Inferior parietal cortex (tissue), 1 donor: ENCODE measurements around the gene CEP41.

ENCODE experiments used
- DNase-seq: peaks from one replicate; pipeline ENCODE4 v3.0.0-alpha.2; 2016; ENCODE audit errors: extremely low spot score

The CEP41 gene

GRCh38 chr7:130350945-130351790, 89.6 kb downstream of the CEP41 start:
- DNase-seq = no peak

- DNase-seq = no peak
These were observed 90.7 kb downstream of the CEP41 start for GRCh38 chr7:130349911-130350782.

GRCh38 chr7:130346941-130347340, 93.9 kb downstream of the CEP41 start:
- no peak for DNase-seq

DNA sequence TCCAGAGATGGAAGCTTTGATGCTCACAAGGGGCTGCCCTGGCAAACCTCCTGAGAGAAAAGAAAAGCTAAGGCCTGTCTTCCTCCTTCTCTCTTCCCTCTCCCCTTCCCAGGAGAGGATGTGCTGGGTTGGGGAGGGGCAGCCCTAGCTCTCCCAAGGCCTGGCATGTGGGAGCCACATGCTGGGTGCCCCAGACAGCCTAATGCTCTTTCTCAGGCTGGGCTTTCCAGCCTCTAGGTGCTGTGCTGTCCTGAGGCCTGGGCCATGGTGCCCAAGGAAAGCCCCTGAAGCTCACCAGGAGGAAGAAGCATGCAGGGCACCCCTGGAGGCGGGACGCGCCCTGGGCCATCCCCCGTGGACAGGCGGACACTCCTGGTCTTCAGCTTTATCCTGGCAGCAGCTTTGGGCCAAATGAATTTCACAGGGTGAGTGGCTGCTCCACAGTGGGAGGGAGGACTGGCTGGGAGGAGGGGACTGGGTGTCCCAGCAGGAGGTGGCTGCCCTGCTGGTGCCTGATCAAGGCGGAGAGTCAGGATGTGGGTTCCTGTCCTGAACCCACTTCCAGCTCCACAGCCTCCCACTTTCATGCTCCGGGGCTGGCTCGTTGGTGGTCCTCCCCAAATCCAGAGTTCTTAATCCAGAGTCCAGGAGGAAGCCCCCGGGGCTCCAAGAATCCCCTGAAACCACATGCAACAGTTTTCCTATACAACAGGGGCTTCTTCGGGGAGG, 94.5 kb downstream of the CEP41 start:
- DNase-seq = no peak

GRCh38 chr7:130345725-130346124, 95.1 kb downstream of the CEP41 start:
- DNase-seq = no peak

DNA sequence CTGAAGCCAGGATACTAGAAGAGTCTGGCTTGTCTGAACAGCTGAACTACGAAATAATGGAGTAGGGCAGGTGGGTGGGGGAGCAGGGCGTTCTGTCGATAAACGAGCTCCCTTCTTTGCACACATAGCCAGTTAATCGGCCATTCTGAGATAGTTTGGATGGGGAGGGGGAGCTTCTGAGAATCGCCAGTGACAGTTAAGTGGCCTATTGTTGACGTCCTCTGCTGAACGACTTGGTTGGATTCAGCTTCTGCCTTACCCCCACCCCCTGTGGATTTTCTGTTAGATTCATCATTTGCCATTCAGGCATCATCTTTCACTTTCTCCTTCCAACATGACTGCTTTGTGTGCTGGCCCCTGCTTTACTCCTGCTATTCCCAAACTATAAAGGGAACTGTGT, 95.7 kb downstream of the CEP41 start:
- DNase-seq = no peak

DNA sequence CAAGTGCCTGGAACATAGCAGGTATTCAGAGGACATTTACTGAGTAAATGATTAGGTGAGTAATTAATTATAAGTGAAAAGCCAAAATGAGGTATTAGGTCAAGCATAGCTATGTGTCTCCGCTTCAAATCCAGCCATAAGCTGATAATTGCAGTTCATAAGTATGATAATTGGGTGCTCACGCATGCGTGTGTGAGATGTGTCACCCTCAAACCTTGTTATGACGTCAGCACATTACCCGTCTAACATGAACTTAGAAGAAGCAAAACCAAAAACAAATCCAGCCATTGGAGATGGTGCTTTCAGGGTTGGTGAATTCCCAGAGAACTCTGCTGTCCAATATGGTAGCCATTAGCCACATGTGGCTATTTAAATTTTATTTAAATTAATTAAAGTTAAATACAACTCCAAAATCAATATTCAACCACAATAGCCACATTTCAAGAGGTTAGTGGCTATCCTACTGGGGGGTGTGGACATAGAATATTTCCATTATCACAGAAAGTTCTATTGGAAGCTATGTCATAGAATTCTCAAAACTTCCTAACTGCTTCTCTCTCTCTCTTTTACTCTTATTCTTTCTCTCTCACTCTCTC, 96.4 kb downstream of the CEP41 start, which contains the start of gene CPA5:
Gene CPA5, plus strand, starts transcription at position 546 of the 596 bp plus-strand sequence. CDS start 1,670 bp downstream, outside the sequence.
- no peak for DNase-seq
